ENCODE data around the gene LACTBL1. TPM values are rescaled to one million over a fixed set of nuclear protein-coding genes. Genes with fewer than 3 reads are reported as not detected.

The LACTBL1 gene
- total and polyA plus RNA-seq, 2 of the 4 experiments (the other 2 are of a cell fraction): not detected

DNA sequence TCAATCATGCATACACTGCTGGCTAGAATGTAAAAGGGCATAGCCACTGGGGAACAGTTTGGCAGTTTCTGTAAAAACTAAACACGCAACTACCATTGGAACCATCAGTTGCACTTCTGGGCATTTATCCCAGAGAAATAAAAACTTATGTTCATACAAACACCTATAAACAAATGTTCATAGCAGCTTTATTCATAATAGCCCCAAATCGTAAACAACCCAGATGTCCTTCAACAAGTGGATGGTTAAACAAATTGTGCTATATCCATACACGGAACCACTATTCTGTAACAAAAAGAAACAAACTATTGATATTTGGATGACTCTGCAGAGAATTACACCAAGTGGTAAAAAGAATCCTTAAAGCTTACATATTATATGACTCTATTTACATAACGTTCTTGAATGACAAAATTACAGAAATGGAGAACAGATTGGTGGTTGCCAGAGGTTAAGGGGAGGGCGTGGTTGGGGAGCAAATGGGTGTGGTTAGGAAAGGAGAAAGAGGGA, 22.8 kb downstream of the LACTBL1 start:
- H3K4ac ChIP-seq (ENCODE audit: low read depth, low read length): no peak overlapping the region
- in situ Hi-C loops (cut with MboI; ENCODE audit: low sequenced_read_pairs): loop anchor here (25.0 kb wide), 1 partner anchor 513 kb away; no protein-coding TSS in a partner anchor
- no peak overlapping the region for H2BK20ac ChIP-seq (ENCODE audit: low read depth, low read length)
- peak; percentile 74 for ATAC-seq (ENCODE audit: low read depth)
- no peak overlapping the region for H3K18ac ChIP-seq (ENCODE audit: low read depth, low read length)
- H3K27ac ChIP-seq (ENCODE audit: insufficient read depth, low read length): no peak overlapping the region
- BruUV-seq (replicated peaks): no TSS peak
- no peak overlapping the region for H3K4me2 ChIP-seq (ENCODE audit: low read depth, low read length)
- H3K36me3 ChIP-seq (ENCODE audit: control insufficient read depth, insufficient read depth, low read length): no peaks in the 10 kb centered on the region
- WGBS, 2 experiments (ENCODE audit: extremely low coverage in 2 of 2, insufficient read length in 1 of 2): 0% methylated on average over 1 of the region's 5 CpGs; no CpG with 5 or more reads in 1 of the 2 experiments
- no peak overlapping the region for H3K4me3 ChIP-seq (ENCODE audit: insufficient read depth, low read depth, low read length)
- ChIA-PET POLR2A (ENCODE audit: unreplicated experiment) (no interaction called here), CTCF (no interaction called here)
- peak; percentile 8 for DNase-seq
- H3K9me3 ChIP-seq (ENCODE audit: control insufficient read depth, insufficient read depth, low read length): peaks cover 3% of the 10 kb centered on the region
- H3K56ac ChIP-seq (ENCODE audit: extremely low read depth, insufficient read depth, low read length): no peak overlapping the region
- H3K27me3 ChIP-seq (ENCODE audit: control insufficient read depth, insufficient read depth, low read length): peaks cover 51% of the 10 kb centered on the region
- no peak overlapping the region for H2BK15ac ChIP-seq (ENCODE audit: low read depth, low read length)
- no peak overlapping the region for H3K14ac ChIP-seq (replicated peaks; ENCODE audit: low read depth, low read length)
- H2AK9ac ChIP-seq (replicated peaks; ENCODE audit: low read depth, low read length, poor library complexity): no peak overlapping the region
- no peak overlapping the region for H3K23ac ChIP-seq (ENCODE audit: low read depth, low read length)
- dilution Hi-C loops (cut with HindIII; ENCODE audit: low sequenced_read_pairs, unreplicated experiment): no loop called here
- intact Hi-C loops (cut with micrococcal nuclease): no loop called here
- no peaks in the 10 kb centered on the region for H3K9me1 ChIP-seq (ENCODE audit: insufficient read depth, low read length)
- H2BK5ac ChIP-seq (ENCODE audit: low read depth, low read length, poor library complexity, severe bottlenecking): no peak overlapping the region
- no peak overlapping the region for H4K5ac ChIP-seq (ENCODE audit: low read depth, low read length)
- no peak overlapping the region for H4K8ac ChIP-seq (ENCODE audit: low read depth in 2 of 2, low read length in 2 of 2)
- TF ChIP-seq FOS (IDR thresholded peaks at IDR 0.05; ENCODE audit: low read depth, low read length): no peak
- no peak for TF ChIP-seq BHLHE40 (IDR thresholded peaks at IDR 0.05; ENCODE audit: low read depth, low read length)
- TF ChIP-seq RAD21 (IDR thresholded peaks at IDR 0.05; ENCODE audit: low read length): no peak
- TF ChIP-seq MAZ (IDR thresholded peaks at IDR 0.05; ENCODE audit: borderline replicate concordance, low read depth, low read length): no peak
- TF ChIP-seq MXI1 (IDR thresholded peaks at IDR 0.05; ENCODE audit: borderline replicate concordance, low read depth, low read length): no peak
- TF ChIP-seq POLR2A (IDR thresholded peaks at IDR 0.05; ENCODE audit: low read depth, low read length): no peak
- no peak for TF ChIP-seq SMC3 (IDR thresholded peaks at IDR 0.05; ENCODE audit: low read depth, low read length)
- no peak for TF ChIP-seq RCOR1 (IDR thresholded peaks at IDR 0.05; ENCODE audit: insufficient replicate concordance, low read length)
- no peak for TF ChIP-seq CHD1 (IDR thresholded peaks at IDR 0.05; ENCODE audit: low read depth, low read length)
- no peak for TF ChIP-seq MAFK (IDR thresholded peaks at IDR 0.05; ENCODE audit: low read depth, low read length)
- no peak for TF ChIP-seq USF2 (IDR thresholded peaks at IDR 0.05; ENCODE audit: low read depth, low read length)
- no peak for TF ChIP-seq ELK1 (IDR thresholded peaks at IDR 0.05; ENCODE audit: borderline replicate concordance, low read depth, low read length)
- TF ChIP-seq CEBPB (IDR thresholded peaks at IDR 0.05; ENCODE audit: low read depth, low read length): no peak
- H3K79me1 ChIP-seq (ENCODE audit: low read depth in 1 of 2, low read length in 2 of 2): no peaks in the 10 kb centered on the region
- H3K9ac ChIP-seq (ENCODE audit: low read depth, low read length): no peak overlapping the region
- no peak overlapping the region for H2BK120ac ChIP-seq (ENCODE audit: low read depth, low read length)
- no peak overlapping the region for H2AK5ac ChIP-seq (ENCODE audit: low read depth, low read length)
- no peaks in the 10 kb centered on the region for H4K20me1 ChIP-seq (ENCODE audit: insufficient read depth, low read length)
- H4K91ac ChIP-seq (ENCODE audit: insufficient read depth, low read depth, low read length): no peak overlapping the region
- H3K4me1 ChIP-seq (ENCODE audit: control insufficient read depth, insufficient read depth, low read length): no peaks in the 10 kb centered on the region
- H2AFZ ChIP-seq (replicated peaks; ENCODE audit: low read length, poor library complexity): no peak overlapping the region
